Hepatocyte (in vitro differentiated cells): ENCODE measurements around the gene SKIC2.

Experiments used
- CTCF ChIP-seq: fragments of 200-600 bp; sonication (generic); IDR thresholded peaks from 2 replicates; pipeline ENCODE4 v1.5.1; 2016; ENCODE audit warnings: antibody characterized with exemption, mild to moderate bottlenecking; ENCODE audit not compliant: poor library complexity
- EZH2 ChIP-seq: fragments of 200-600 bp; sonication (generic); IDR thresholded peaks from 2 replicates; pipeline ENCODE4 v1.6.1; 2016; ENCODE audit warnings: antibody characterized with exemption, mild to moderate bottlenecking, borderline replicate concordance
- EZH2phosphoT487 ChIP-seq: fragments of 200-600 bp; sonication (generic); IDR thresholded peaks from one replicate; pipeline ENCODE4 v1.6.1; 2018; ENCODE audit warnings: antibody characterized with exemption, mild to moderate bottlenecking, low read depth, moderate library complexity; ENCODE audit not compliant: unreplicated experiment, severe bottlenecking

GRCh38 chr6:31968326-31968725, 9.4 kb downstream of the SKIC2 start:
- TF ChIP-seq CTCF (no peak), EZH2 (no peak), EZH2phosphoT487 (no peak)
